ENCODE measurements around the gene ECE1. TPM values are rescaled to one million over a fixed set of nuclear protein-coding genes. Genes with fewer than 3 reads are reported as not detected.

Gene ECE1
- total and polyA plus RNA-seq, 7 donors, result 12.2 to 24.9 (median 14.6) TPM

DNA sequence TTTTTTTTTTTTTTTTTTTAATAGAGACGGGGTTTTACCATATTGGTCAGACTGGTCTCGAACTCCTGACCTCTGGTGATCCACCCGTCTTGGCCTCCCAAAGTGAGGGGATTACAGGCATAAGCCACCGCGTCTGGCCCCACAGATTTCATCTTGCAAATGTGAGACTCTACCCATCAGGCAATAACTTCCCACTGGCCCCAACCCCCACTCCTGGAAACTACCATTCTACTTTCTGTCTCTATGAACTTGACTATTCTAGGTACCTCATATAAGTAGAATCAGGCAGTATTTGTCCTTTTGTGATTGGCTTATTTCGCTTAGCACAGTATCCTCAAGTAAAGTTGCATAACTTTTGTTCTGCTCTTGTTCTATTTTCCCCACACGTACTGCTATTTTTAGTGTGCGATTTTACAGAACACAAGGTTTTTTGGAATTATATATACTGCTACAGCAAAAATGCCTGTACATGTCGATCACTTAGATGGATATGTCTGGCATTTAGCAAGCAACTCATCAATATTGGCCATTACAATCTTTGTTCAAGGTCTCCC is 40.2 kb downstream of the ECE1 start:
- H3K4me3 ChIP-seq, result no peak overlapping the region
- no peaks in the 10 kb centered on the region for H3K27me3 ChIP-seq (ENCODE audit: insufficient read depth in 3 of 3, low read length in 2 of 3)
- DNase-seq (no peak), ATAC-seq (no peak)
- no peaks in the 10 kb centered on the region for H3K4me1 ChIP-seq
- intact Hi-C loops (cut with DNase I), result no loop called here
- no peaks in the 10 kb centered on the region for H3K9me3 ChIP-seq
- no peak overlapping the region for H3K27ac ChIP-seq
- H3K36me3 ChIP-seq (ENCODE audit: insufficient read depth in 1 of 2, low read depth in 1 of 2), result peaks cover 0 to 40% of the 10 kb centered on the region in 2 donors
- TF ChIP-seq, protein P1, sequence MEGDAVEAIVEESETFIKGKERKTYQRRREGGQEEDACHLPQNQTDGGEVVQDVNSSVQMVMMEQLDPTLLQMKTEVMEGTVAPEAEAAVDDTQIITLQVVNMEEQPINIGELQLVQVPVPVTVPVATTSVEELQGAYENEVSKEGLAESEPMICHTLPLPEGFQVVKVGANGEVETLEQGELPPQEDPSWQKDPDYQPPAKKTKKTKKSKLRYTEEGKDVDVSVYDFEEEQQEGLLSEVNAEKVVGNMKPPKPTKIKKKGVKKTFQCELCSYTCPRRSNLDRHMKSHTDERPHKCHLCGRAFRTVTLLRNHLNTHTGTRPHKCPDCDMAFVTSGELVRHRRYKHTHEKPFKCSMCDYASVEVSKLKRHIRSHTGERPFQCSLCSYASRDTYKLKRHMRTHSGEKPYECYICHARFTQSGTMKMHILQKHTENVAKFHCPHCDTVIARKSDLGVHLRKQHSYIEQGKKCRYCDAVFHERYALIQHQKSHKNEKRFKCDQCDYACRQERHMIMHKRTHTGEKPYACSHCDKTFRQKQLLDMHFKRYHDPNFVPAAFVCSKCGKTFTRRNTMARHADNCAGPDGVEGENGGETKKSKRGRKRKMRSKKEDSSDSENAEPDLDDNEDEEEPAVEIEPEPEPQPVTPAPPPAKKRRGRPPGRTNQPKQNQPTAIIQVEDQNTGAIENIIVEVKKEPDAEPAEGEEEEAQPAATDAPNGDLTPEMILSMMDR (IDR thresholded peaks at IDR 0.05), result no peak
- WGBS, 3 donors, result 97% methylated on average over 8 to 9 of the region's 9 CpGs

DNA sequence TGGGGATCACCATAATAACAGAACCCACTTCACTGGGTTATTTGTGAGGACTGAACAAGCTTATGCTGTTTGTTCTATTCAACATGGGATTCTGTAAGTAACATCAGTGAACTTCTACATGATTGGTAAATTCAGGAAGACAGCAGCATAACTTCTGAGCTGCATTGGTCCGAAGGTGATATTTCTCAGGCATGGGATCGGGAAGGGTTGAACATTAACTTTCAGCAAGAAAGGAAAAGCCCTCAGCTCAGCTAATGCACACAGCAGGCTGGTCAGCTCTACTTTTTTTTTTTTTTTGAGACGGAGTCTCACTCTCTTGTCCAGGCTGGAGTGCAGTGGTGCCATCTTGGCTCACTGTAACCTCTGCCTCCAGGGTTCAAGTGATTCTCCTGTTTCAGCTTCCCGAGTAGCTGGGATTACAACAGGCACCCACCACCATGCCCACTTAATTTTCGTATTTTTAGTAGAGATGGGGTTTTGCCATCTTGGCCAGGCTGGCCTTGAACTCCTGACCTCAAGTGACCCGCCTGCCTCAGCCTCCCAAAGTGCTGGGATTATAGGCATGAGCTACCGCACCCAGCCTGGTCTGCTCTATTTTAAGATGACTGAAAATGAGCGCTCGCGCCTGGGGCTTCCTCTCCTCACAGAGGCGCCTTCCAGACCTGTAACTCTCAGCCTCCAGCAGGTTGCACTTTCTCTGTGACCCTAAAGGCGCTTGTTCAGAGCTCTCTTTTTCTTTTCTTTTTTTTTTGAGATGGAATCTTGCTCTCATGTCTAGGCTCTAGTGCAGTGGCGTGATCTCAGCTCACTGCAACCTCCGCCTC is 42.2 kb downstream of the ECE1 start:
- 86 to 92% (median 90%) methylated on average over 14 of the region's 14 CpGs for WGBS, 3 donors
- DNase-seq (no peak), ATAC-seq (no peak)
- Histone ChIP-seq H3K4me3 (no peak overlapping the region), H3K9me3 (no peaks in the 10 kb centered on the region), H3K27ac (no peak overlapping the region), H3K4me1 (no peaks in the 10 kb centered on the region), H3K27me3 (ENCODE audit: insufficient read depth in 3 of 3, low read length in 2 of 3) (no peaks in the 10 kb centered on the region), H3K36me3 (ENCODE audit: insufficient read depth in 1 of 2, low read depth in 1 of 2) (peaks cover 5 to 58% of the 10 kb centered on the region in 2 donors)
- intact Hi-C loops (cut with DNase I), result no loop called here
- TF ChIP-seq, protein P1 (IDR thresholded peaks at IDR 0.05), result no peak

DNA sequence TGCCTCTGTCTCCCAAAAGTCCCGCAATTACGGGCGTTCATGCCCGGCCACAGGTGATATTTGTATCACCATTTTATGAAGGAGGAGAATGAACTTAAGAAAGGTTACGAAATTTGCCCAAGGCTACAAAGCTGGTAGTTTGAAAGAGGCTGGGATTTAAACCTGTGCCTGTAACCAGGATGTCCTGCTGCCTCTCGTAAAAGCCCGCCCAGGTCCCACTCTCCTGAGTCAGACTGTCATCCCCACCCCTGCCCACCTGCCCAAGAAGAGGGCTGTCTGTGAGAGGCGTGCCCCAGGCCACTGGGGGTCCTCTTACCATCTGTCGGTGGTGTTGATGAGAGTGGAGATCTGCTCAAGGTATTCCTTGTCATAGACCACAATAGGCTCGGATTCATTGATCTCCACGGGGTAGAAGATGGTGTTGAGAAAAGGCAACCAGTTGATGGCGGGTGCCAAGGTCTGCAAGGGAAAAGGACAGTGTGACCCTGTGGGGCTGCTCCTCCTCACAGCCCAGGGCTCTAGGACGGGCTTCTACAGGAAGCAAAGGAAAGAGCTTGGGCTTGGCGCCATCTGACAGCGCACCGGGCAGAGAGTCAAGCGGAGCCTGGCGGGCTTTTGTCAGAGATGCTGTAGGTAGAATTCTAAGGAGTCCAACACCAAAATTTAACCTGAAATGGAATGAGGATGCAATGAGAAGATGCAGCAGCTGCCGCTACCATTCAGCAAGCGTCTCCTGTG is 43.2 kb downstream of the ECE1 start:
- TF ChIP-seq, protein P1 (IDR thresholded peaks at IDR 0.05), result no peak
- DNase-seq (no peak), ATAC-seq (no peak)
- no peak overlapping the region for H3K4me3 ChIP-seq
- intact Hi-C loops (cut with DNase I), result no loop called here
- peaks cover 5 to 54% of the 10 kb centered on the region in 2 donors for H3K36me3 ChIP-seq (ENCODE audit: insufficient read depth in 1 of 2, low read depth in 1 of 2)
- no peaks in the 10 kb centered on the region for H3K9me3 ChIP-seq
- H3K27ac ChIP-seq, result no peak overlapping the region
- H3K4me1 ChIP-seq, result no peaks in the 10 kb centered on the region
- no peaks in the 10 kb centered on the region for H3K27me3 ChIP-seq (ENCODE audit: insufficient read depth in 3 of 3, low read length in 2 of 3)
- 85 to 91% (median 90%) methylated on average over 20 of the region's 20 CpGs for WGBS, 3 donors

DNA sequence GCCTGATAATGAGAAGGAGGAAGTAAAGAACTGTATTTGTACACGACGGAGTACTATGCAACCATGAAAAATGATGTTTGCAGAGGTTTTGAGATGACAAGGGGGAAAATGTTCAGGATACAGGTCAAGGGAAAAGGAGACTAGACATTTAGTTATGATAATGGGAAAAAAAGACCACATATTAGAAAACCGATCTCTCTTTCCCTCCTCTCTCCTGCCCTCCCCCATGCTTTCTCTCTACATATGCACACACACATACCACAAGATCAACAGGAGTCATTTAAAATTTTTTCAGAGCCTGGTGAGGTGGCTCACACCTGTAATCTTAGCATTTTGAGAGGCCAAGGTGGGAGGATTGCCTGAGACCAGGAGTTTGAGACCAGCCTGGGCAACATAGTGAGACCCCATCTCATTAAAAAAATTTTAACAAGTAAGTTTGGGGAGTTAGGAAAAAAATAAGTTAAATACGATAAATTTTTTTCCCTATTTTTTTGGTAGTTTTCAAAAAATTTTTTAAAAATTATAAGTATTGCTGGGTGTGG is 44.5 kb downstream of the ECE1 start:
- Histone ChIP-seq H3K4me1 (no peaks in the 10 kb centered on the region), H3K9me3 (no peaks in the 10 kb centered on the region), H3K4me3 (no peak overlapping the region), H3K27ac (no peak overlapping the region), H3K36me3 (ENCODE audit: insufficient read depth in 1 of 2, low read depth in 1 of 2) (peaks cover 5 to 67% of the 10 kb centered on the region in 2 donors), H3K27me3 (ENCODE audit: insufficient read depth in 3 of 3, low read length in 2 of 3) (no peaks in the 10 kb centered on the region)
- TF ChIP-seq, protein P1 (IDR thresholded peaks at IDR 0.05), result no peak
- DNase-seq (no peak), ATAC-seq (no peak)
- 98 to 100% (median 99%) methylated on average over 4 of the region's 4 CpGs for WGBS, 3 donors
- intact Hi-C loops (cut with DNase I), result no loop called here
